Measurements from ENCODE around the gene ITGB4.

Gene ITGB4

GRCh38 chr17:75697651-75698291 lies 23.5 kb upstream of the ITGB4 start:
- no peak overlapping the region for H3K4me3 ChIP-seq (ENCODE audit: low read depth, low read length)

DNA sequence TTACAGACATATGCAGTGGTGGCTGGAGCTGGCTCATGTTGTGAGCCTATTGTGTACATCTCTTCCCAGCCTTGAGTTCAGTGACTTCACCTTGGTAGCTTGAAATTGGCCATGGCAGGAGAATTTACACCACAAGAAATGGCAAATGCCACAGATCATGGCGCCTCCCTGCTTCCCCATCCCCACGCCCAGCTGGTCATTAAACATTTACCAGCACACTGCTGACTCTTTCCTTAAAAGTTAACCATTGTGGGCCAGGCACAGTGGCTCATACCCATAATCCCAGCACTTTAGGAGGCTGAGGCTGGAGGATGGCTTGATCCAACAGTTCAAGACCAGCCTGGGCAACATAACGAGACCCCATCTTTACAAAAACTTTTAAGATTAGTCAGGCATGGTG lies 22.6 kb upstream of the ITGB4 start:
- H3K4me3 ChIP-seq (ENCODE audit: low read depth, low read length), result no peak overlapping the region

GRCh38 chr17:75701288-75701687 lies 20.0 kb upstream of the ITGB4 start:
- no peak overlapping the region for H3K4me3 ChIP-seq (ENCODE audit: low read depth, low read length)

DNA sequence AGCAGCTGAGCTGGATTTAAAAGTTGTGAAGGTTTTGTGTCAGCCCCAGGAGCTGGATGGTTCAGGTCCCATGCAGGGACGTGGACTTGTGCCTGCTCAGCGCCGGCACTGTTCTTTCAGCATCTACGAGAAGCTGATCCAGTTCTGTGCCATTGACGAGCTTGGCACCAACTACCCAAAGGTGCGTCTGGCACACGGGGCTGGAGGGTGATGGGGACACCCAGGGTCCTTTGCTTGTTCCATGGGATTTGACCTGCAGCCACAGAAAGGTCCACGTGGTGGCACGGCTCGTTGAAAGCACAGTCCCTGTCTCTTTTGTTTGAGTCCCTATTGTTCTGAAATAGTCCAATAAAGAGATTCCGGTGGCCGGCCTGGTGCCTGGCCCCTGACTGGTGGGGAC lies 18.1 kb upstream of the ITGB4 start:
- H3K4me3 ChIP-seq (ENCODE audit: low read depth, low read length), result no peak overlapping the region

- H3K4me3 ChIP-seq (ENCODE audit: low read depth, low read length), result no peak overlapping the region
Observed at GRCh38 chr17:75703591-75703990, 17.7 kb upstream of the ITGB4 start.

DNA sequence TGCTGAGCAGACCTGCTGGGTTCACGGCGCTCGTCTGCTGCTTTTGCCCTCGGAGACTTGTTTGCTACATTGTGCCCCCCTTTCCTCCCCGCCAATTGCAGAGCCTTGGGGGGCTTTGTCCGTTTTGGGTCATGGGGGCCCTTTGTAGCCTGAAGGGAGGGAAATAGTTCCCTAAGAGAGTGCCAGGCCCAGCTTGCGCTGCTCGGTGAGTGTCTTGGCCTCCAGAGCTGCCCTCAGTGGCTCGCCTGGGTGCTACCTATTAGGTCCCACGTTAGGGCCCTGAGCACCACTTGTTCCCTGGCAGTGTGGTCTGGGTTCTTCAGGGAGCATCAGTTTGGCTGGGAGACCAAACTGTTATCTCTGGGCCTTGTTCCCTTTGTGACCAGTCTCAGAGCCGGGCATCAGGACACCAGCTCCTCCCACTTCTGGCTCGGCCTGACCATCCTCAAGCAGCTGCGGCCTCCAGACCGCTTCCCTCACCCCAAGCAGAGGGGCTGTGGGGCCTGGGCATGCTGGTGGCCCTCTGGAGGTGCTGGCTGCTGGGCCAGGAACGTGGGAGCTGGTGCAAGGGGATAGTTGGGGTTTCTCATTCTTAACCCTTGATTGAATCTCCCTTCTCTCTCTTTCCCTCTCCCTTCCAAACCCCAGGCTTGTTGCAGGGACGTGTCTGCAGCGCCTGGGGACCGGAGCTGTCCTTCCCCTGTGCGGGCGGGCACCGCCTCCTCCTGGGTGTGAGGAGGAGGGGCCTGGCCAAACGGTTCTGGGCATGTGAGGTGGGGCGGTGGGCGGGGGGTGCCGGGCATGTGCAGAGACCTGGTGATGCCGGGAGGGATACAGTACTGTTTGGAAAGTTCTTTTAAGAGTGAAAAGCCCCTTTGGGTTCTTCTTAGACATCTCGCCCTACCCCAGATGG lies 16.0 kb upstream of the ITGB4 start:
- no peak overlapping the region for H3K4me3 ChIP-seq (ENCODE audit: low read depth, low read length)

- no peak overlapping the region for H3K4me3 ChIP-seq (ENCODE audit: low read depth, low read length)
Observed at GRCh38 chr17:75706042-75706728, 15.1 kb upstream of the ITGB4 start.

DNA sequence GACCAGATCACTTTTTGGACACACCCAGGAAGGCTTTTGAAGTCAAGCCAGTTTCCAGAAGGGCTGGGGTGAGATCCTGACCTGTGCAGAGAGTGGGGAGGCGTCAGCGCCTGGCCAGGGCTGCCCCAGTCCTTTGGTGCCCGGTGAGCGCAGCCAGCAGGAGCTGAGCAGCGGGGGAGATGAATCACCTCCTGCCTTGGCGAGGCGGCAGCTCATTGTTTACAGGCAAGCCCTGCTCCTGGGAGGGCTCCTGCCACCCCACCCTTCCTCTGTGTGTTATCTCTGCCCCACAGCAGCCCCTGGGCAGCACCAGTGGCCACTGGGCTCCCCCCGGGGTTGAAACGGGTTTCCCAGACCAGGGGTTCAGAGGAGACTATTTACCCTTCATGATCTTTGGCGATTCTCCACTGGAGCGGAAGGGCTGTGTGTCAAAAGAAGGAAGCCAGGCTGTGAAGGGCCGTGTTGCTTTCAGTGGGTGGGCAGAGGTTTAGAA lies 14.1 kb upstream of the ITGB4 start:
- H3K4me3 ChIP-seq (ENCODE audit: low read depth, low read length), result no peak overlapping the region

DNA sequence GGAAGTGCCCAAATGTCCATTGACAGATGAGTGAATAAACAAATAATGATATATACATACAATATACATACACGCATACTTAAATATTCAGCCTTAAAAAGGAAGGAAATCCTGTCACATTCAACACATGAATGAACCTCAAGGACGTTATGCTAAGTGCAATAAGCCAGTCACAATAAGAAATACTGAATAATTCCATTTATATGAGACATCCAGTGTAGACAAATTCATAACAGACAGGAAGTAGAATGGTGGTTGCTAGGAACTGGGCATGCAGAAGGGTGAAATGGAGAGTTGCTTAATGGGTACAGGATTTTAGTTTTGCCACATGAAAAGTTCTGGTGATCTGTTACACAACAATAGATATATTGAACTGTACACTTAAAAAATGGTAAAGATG lies 8.8 kb upstream of the ITGB4 start:
- no peak overlapping the region for H3K4me3 ChIP-seq (ENCODE audit: low read depth, low read length)

DNA sequence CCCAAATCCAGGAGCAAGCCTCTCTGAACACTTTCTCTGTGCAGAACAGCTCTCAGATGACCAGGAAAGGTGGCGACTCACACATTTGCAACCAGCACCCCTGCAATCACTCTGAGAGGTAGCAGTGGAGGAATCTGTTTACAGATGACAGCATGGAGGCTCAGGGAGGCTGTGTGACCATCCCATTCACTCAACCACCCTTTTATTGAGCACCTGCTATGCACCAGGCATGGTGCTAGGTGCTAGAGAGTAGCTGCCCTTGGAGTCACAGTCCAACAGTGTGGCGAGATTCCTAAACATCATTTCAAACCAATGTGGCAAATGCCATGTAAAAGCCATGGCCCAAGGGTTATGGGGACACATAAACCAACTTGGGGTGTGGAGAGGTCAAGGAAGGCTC lies 1.5 kb upstream of the ITGB4 start:
- H3K4me3 ChIP-seq (ENCODE audit: low read depth, low read length), result no peak overlapping the region

GRCh38 chr17:75721463-75722011 lies 278 bp downstream of the ITGB4 start:
- peak overlapping the region; percentile 50 for H3K4me3 ChIP-seq (ENCODE audit: low read depth, low read length)

GRCh38 chr17:75722076-75722475 lies 817 bp downstream of the ITGB4 start:
- H3K4me3 ChIP-seq (ENCODE audit: low read depth, low read length), result no peak overlapping the region

- H3K4me3 ChIP-seq (ENCODE audit: low read depth, low read length), result no peak overlapping the region
Observed at GRCh38 chr17:75722542-75723095, 1.4 kb downstream of the ITGB4 start.

DNA sequence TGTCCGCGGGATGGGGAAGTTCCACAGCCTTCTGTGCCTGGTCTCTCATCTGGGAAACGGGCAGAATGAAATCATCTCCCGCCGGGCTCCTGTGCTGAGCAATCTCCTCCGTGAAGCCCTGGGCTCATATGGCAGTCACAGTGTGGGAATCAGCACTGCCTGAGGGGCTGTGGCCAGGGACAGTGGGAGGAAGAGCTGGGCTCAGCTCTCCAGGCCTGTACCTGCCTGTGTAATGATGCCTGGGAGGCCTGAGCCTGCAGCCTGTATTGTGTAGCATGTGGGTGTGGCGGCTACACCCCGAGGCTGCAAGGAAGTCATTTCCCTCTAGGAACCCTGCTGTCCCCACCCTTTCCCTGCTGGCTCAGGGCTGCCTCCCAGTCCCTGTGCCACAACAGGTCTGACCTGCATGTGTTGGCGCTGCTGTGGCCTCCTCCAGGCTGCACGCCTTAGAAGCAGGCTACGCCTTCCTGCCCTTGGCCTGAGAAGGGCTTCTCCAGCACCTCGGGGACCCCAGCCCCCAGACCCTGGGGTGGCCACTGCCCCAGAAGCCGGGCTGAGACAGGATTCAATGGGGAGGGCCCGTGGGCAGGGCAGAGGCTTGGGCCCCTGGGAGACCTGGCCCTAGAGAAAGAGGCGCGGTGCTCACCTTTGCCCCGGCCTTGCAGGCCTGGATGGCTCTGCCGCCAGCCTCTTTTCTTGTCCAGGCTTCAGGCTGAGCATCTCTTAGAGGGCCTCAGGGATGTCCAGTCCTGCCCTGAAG lies 2.1 kb downstream of the ITGB4 start:
- no peak overlapping the region for H3K4me3 ChIP-seq (ENCODE audit: low read depth, low read length)

DNA sequence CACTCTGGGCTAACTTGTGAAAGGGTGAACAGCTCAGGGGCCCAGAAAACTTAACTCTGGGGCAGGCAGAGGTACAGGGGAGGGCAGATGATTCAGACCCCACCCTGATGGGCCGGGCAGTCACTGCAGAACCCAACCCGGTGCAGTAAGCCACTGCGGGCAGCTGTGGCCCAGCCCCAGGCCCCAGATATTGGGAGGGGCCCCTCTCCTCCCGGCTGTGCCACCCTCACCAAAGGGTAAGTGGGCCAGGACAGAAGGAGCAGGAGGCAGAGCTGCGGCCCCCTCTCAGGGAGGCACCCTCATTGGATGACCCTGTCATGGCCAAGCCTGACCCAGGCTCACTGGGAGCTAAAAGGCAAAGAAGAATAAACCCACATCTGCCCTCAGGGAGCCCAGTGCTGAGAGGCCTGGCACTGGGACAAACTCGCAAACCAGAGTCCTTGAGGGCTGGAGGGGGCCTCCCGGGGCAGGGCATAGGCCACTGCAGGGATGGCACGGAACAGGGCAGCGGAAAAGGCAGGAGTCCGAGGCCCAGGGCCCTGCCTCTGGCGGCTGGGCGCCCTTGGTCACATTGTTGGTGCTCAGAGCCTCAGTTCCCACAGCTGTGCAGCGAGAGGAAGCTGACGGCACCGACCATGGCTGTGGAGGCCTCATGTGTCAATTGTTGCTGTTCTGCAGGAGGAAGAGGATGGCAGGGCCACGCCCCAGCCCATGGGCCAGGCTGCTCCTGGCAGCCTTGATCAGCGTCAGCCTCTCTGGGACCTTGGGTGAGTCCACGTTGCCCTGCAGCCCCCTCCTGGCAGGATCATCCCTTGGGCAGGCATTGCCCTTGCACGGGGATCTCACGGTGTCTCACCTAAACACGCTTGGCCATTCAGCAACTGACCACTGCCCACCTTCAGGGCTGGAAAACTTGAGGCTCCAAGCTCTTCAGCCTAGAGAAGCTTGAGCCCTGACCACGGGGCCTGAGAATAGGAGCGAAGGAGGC lies 3.1 kb downstream of the ITGB4 start:
- H3K4me3 ChIP-seq (ENCODE audit: low read depth, low read length), result no peak overlapping the region

GRCh38 chr17:75725504-75725903 lies 4.2 kb downstream of the ITGB4 start:
- no peak overlapping the region for H3K4me3 ChIP-seq (ENCODE audit: low read depth, low read length)

GRCh38 chr17:75727391-75727790 lies 6.1 kb downstream of the ITGB4 start:
- no peak overlapping the region for H3K4me3 ChIP-seq (ENCODE audit: low read depth, low read length)

GRCh38 chr17:75729351-75729750 lies 8.1 kb downstream of the ITGB4 start:
- H3K4me3 ChIP-seq (ENCODE audit: low read depth, low read length), result no peak overlapping the region

DNA sequence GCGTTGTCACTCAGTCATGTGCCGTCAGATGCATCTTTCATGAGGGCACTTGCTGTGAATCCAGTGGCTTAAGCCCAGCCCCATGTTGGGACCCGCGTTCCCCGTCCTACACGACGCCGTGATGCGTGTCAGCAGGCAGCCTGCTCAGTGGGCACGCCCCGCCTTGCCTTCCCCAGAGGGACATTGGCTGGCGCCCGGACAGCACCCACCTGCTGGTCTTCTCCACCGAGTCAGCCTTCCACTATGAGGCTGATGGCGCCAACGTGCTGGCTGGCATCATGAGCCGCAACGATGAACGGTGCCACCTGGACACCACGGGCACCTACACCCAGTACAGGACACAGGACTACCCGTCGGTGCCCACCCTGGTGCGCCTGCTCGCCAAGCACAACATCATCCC lies 8.8 kb downstream of the ITGB4 start:
- H3K4me3 ChIP-seq (ENCODE audit: low read depth, low read length), result no peak overlapping the region
